GM23338 (cell line): ENCODE results near the gene CLDN19.

Experiments used
- CREB1 ChIP-seq: fragments of 250-450 bp; sonication (Bioruptor Pico); IDR thresholded peaks from 2 replicates; pipeline ENCODE4 v1.5.0; 2020; ENCODE audit warnings: low read depth, mild to moderate bottlenecking, moderate library complexity
- ETS1 ChIP-seq: IDR thresholded peaks from 2 replicates; pipeline ENCODE4 v1.6.1; 2016; ENCODE audit warnings: antibody characterized with exemption
- EZH2 ChIP-seq: fragments of 200-600 bp; sonication (generic); IDR thresholded peaks from one replicate; pipeline ENCODE4 v1.8.0; 2017; ENCODE audit warnings: antibody characterized with exemption, mild to moderate bottlenecking, low read depth; ENCODE audit not compliant: unreplicated experiment
- EZH2phosphoT487 ChIP-seq: fragments of 200-600 bp; sonication (generic); IDR thresholded peaks from one replicate; pipeline ENCODE4 v1.8.1; 2018; ENCODE audit warnings: antibody characterized with exemption; ENCODE audit not compliant: unreplicated experiment
- NANOG ChIP-seq: IDR thresholded peaks from 2 replicates; pipeline ENCODE4 v1.6.1; 2016; ENCODE audit warnings: antibody characterized with exemption, borderline replicate concordance
- POLR2AphosphoS5 ChIP-seq: IDR thresholded peaks from 2 replicates; pipeline ENCODE4 v1.6.1; 2016; ENCODE audit warnings: antibody characterized with exemption, low read depth
- TF ChIP-seq, protein P1 (sequence below), 2 experiments: fragments of 200-600 bp in 1 of 2; sonication (generic) in 1 of 2; conservative IDR thresholded peaks; 2 replicates each; pipeline versions ENCODE4 v1.5.1 to v1.6.1; 2016 to 2017; ENCODE audit warnings: antibody characterized with exemption in 2 of 2, low read depth in 2 of 2, mild to moderate bottlenecking in 2 of 2, moderate library complexity in 1 of 2
- TF ChIP-seq, protein P2 (sequence below): IDR thresholded peaks from one replicate; pipeline ENCODE4 v1.6.1; 2018; ENCODE audit warnings: antibody characterized with exemption; ENCODE audit not compliant: unreplicated experiment

DNA sequence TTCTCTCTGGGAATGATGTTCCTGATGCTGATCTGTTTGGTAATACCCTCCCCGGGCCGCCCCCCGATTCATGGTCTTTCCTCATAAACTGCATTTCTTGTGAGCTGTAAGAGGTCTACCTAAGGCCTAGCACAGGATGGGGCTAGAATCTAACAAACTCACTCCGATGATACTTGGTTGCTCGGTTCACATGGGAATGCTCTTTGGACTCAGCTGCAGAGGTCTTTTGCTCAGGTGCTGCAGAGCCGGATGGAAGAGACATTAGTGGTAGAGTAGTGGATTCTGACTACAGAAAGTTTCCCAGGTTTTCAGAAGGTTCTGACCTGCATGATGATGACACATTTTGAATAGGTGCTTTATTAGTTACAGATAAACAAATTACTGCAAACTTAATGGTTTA lies 36.5 kb upstream of the CLDN19 start:
- TF ChIP-seq EZH2 (no peak), POLR2AphosphoS5 (no peak), ETS1 (no peak), CREB1 (CRISPR knock-in tag) (no peak), EZH2phosphoT487 (no peak), NANOG (no peak)
- TF ChIP-seq, protein P1, sequence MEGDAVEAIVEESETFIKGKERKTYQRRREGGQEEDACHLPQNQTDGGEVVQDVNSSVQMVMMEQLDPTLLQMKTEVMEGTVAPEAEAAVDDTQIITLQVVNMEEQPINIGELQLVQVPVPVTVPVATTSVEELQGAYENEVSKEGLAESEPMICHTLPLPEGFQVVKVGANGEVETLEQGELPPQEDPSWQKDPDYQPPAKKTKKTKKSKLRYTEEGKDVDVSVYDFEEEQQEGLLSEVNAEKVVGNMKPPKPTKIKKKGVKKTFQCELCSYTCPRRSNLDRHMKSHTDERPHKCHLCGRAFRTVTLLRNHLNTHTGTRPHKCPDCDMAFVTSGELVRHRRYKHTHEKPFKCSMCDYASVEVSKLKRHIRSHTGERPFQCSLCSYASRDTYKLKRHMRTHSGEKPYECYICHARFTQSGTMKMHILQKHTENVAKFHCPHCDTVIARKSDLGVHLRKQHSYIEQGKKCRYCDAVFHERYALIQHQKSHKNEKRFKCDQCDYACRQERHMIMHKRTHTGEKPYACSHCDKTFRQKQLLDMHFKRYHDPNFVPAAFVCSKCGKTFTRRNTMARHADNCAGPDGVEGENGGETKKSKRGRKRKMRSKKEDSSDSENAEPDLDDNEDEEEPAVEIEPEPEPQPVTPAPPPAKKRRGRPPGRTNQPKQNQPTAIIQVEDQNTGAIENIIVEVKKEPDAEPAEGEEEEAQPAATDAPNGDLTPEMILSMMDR (conservative IDR thresholded peaks at IDR 0.05; ENCODE audit: low read depth in 2 of 2): no peak
- TF ChIP-seq, protein P2, sequence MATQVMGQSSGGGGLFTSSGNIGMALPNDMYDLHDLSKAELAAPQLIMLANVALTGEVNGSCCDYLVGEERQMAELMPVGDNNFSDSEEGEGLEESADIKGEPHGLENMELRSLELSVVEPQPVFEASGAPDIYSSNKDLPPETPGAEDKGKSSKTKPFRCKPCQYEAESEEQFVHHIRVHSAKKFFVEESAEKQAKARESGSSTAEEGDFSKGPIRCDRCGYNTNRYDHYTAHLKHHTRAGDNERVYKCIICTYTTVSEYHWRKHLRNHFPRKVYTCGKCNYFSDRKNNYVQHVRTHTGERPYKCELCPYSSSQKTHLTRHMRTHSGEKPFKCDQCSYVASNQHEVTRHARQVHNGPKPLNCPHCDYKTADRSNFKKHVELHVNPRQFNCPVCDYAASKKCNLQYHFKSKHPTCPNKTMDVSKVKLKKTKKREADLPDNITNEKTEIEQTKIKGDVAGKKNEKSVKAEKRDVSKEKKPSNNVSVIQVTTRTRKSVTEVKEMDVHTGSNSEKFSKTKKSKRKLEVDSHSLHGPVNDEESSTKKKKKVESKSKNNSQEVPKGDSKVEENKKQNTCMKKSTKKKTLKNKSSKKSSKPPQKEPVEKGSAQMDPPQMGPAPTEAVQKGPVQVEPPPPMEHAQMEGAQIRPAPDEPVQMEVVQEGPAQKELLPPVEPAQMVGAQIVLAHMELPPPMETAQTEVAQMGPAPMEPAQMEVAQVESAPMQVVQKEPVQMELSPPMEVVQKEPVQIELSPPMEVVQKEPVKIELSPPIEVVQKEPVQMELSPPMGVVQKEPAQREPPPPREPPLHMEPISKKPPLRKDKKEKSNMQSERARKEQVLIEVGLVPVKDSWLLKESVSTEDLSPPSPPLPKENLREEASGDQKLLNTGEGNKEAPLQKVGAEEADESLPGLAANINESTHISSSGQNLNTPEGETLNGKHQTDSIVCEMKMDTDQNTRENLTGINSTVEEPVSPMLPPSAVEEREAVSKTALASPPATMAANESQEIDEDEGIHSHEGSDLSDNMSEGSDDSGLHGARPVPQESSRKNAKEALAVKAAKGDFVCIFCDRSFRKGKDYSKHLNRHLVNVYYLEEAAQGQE: no peak
